ENCODE measurements around the gene DEFB112. TPM values are rescaled to one million over a fixed set of nuclear protein-coding genes. Genes with fewer than 3 reads are reported as not detected.

The DEFB112 gene
- total RNA-seq, 1 experiment from 2014 or later: not detected

GRCh38 chr6:49995278-49995677 is 54.5 kb downstream of the DEFB112 start:
- DNase-seq (ENCODE audit: low read depth): no peak

Other genes with a start within 250 kb of the DEFB112 start
- gene CRISP1, start 183.4 kb downstream of the DEFB112 start, total RNA-seq (2014; rRNA removed; shearing (Covaris generic)): not detected in 2 replicates
- not detected in 2 replicates for gene DEFB114, start 85.8 kb downstream of the DEFB112 start, total RNA-seq (2014; rRNA removed; shearing (Covaris generic))
- not detected in 2 replicates for gene DEFB113, start 80.3 kb downstream of the DEFB112 start, total RNA-seq (2014; rRNA removed; shearing (Covaris generic))
- not detected in 2 replicates for gene DEFB110, start 27.9 kb downstream of the DEFB112 start, total RNA-seq (2014; rRNA removed; shearing (Covaris generic))